PC-9 (cell line): ENCODE measurements around the gene NRXN2.

Experiments used
- EZH2 ChIP-seq: fragments of 200-600 bp; sonication (generic); IDR thresholded peaks from 2 replicates; pipeline ENCODE4 v1.8.0; 2017; ENCODE audit warnings: antibody characterized with exemption, low read depth
- TF ChIP-seq, protein P1 (sequence below): fragments of 200-600 bp; sonication (generic); conservative IDR thresholded peaks from 2 replicates; pipeline ENCODE4 v1.6.1; 2017; ENCODE audit warnings: mixed run types, antibody characterized with exemption, mild to moderate bottlenecking, moderate library complexity

DNA sequence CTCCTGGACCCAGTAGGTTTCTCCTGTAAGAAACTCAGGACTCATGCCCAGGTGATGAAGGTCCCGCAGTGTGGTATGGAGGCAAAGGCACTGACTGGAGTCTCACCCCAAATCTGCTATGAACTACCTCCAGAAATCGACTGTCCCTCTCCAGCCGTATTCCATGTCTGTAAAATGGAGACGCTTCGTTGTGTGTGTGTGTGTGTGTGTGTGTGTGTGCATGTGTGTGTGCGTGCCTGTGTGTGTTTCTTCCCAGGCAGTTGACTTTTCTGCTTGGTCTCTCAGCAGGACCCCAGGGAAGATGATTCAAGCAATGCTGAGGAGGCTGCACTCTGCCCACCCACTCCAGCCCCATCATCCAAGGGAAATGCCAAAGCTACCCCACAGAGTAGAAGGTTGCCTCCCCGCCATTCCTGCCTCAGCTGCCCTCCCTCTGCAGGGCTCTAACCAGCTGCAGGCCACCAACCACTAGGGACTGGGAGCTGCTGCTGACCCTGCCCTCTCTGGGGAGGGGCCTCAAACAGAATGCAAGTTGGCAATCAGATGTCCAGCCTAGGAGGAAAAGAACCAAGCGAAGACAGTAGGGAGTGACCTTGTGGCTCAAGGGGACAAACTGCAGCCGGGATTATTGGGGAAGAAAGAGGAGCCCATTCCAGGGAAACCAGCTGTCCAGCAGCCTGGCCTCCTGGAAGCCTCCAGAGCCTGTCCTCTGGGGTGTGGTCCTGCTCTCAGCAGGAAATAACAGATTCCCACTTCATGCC lies 75.8 kb downstream of the NRXN2 start:
- TF ChIP-seq, protein P1, sequence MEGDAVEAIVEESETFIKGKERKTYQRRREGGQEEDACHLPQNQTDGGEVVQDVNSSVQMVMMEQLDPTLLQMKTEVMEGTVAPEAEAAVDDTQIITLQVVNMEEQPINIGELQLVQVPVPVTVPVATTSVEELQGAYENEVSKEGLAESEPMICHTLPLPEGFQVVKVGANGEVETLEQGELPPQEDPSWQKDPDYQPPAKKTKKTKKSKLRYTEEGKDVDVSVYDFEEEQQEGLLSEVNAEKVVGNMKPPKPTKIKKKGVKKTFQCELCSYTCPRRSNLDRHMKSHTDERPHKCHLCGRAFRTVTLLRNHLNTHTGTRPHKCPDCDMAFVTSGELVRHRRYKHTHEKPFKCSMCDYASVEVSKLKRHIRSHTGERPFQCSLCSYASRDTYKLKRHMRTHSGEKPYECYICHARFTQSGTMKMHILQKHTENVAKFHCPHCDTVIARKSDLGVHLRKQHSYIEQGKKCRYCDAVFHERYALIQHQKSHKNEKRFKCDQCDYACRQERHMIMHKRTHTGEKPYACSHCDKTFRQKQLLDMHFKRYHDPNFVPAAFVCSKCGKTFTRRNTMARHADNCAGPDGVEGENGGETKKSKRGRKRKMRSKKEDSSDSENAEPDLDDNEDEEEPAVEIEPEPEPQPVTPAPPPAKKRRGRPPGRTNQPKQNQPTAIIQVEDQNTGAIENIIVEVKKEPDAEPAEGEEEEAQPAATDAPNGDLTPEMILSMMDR: no peak
- no peak for TF ChIP-seq EZH2
